H9 (cell line): ENCODE results near the gene DLG1. TPM values are rescaled to one million over a fixed set of nuclear protein-coding genes. Genes with fewer than 3 reads are reported as not detected.

Experiments
- DNase-seq: peaks from one replicate; pipeline ENCODE4 v3.0.0-alpha.2; 2017
- H2AFZ ChIP-seq: one replicate; pipeline ENCODE4 v1.6.1; 2013; ENCODE audit warnings: mild to moderate bottlenecking, low read length, control low read depth, moderate library complexity
- H2AK5ac ChIP-seq: 2 replicates; pipeline ENCODE4 v1.6.1; 2013; ENCODE audit warnings: low read length, control low read depth, mixed read lengths; ENCODE audit not compliant: insufficient read length
- H2BK120ac ChIP-seq: one replicate; pipeline ENCODE4 v1.6.1; 2013; ENCODE audit warnings: low read depth, mild to moderate bottlenecking, low read length, control low read depth, inconsistent platforms; ENCODE audit not compliant: poor library complexity, severe bottlenecking
- H2BK12ac ChIP-seq: 2 replicates; pipeline ENCODE4 v1.6.1; 2013; ENCODE audit warnings: low read length, control low read depth, mixed read lengths, low read depth; ENCODE audit not compliant: insufficient read length
- H2BK15ac ChIP-seq: 2 replicates; pipeline ENCODE4 v1.6.1; 2013; ENCODE audit warnings: low read depth, low read length, control low read depth
- H2BK20ac ChIP-seq: one replicate; pipeline ENCODE4 v1.6.1; 2013; ENCODE audit warnings: low read depth, mild to moderate bottlenecking, low read length, control low read depth, inconsistent platforms; ENCODE audit not compliant: poor library complexity, severe bottlenecking
- H2BK5ac ChIP-seq: 2 replicates; pipeline ENCODE4 v1.6.1; 2013; ENCODE audit warnings: low read length, control low read depth, mixed read lengths; ENCODE audit not compliant: insufficient read length
- H3K14ac ChIP-seq: 2 replicates; pipeline ENCODE4 v1.6.1; 2013; ENCODE audit warnings: low read length, control low read depth; ENCODE audit not compliant: insufficient read depth
- H3K18ac ChIP-seq: 2 replicates; pipeline ENCODE4 v1.6.1; 2013; ENCODE audit warnings: low read depth, mild to moderate bottlenecking, mixed read lengths, low read length, control low read depth; ENCODE audit not compliant: insufficient read length
- H3K23ac ChIP-seq: 2 replicates; pipeline ENCODE4 v1.6.1; 2013; ENCODE audit warnings: low read length, control low read depth, mixed read lengths, low read depth; ENCODE audit not compliant: insufficient read length
- H3K23me2 ChIP-seq: 2 replicates; pipeline ENCODE4 v1.6.1; 2013; ENCODE audit warnings: low read depth, mild to moderate bottlenecking, mixed read lengths, low read length, control low read depth; ENCODE audit not compliant: insufficient read length, poor library complexity, severe bottlenecking
- H3K27ac ChIP-seq: 2 replicates; pipeline ENCODE4 v1.5.1; 2013; ENCODE audit warnings: low read length, control low read depth, mixed read lengths, low read depth; ENCODE audit not compliant: insufficient read length
- H3K27me3 ChIP-seq: 2 replicates; pipeline ENCODE4 v1.6.1; 2013; ENCODE audit warnings: low read length, control low read depth, inconsistent platforms; ENCODE audit not compliant: insufficient read depth
- H3K4ac ChIP-seq: 2 replicates; pipeline ENCODE4 v1.6.1; 2013; ENCODE audit warnings: low read depth, mild to moderate bottlenecking, control low read depth, inconsistent platforms, low read length, moderate library complexity
- H3K4me1 ChIP-seq: 2 replicates; pipeline ENCODE4 v1.6.1; 2013; ENCODE audit warnings: low read length, control low read depth, inconsistent platforms; ENCODE audit not compliant: insufficient read depth
- H3K4me2 ChIP-seq: 2 replicates; pipeline ENCODE4 v1.6.1; 2013; ENCODE audit warnings: low read length, control low read depth, mixed read lengths; ENCODE audit not compliant: insufficient read length, insufficient read depth
- H3K56ac ChIP-seq: 2 replicates; pipeline ENCODE4 v1.6.1; 2013; ENCODE audit warnings: low read depth, mild to moderate bottlenecking, mixed read lengths, low read length, control low read depth; ENCODE audit not compliant: insufficient read length
- H3K79me1 ChIP-seq: 2 replicates; pipeline ENCODE4 v1.6.1; 2013; ENCODE audit warnings: low read depth, mild to moderate bottlenecking, moderate library complexity, low read length, control low read depth, inconsistent platforms; ENCODE audit not compliant: insufficient read depth, poor library complexity, severe bottlenecking
- H3K79me2 ChIP-seq: 2 replicates; pipeline ENCODE4 v1.6.1; 2013; ENCODE audit warnings: low read length, control low read depth, inconsistent platforms; ENCODE audit not compliant: insufficient read depth
- H3K9ac ChIP-seq: 2 replicates; pipeline ENCODE4 v1.6.1; 2013; ENCODE audit warnings: low read length, control low read depth, mixed read lengths; ENCODE audit not compliant: insufficient read length; ENCODE audit errors: extremely low read depth
- H3K9me3 ChIP-seq: one replicate; pipeline ENCODE4 v1.6.1; 2013; ENCODE audit warnings: low read depth, low read length, inconsistent platforms; ENCODE audit not compliant: control insufficient read depth
- H3T11ph ChIP-seq: one replicate; pipeline ENCODE4 v1.6.1; 2013; ENCODE audit warnings: mild to moderate bottlenecking, low read length, control low read depth, inconsistent platforms
- H4K20me1 ChIP-seq: one replicate; pipeline ENCODE4 v1.6.1; 2013; ENCODE audit not compliant: control insufficient read depth, insufficient read length, insufficient read depth
- H4K5ac ChIP-seq: 2 replicates; pipeline ENCODE4 v1.6.1; 2013; ENCODE audit warnings: low read depth, mild to moderate bottlenecking, mixed read lengths, low read length, control low read depth; ENCODE audit not compliant: insufficient read length
- H4K8ac ChIP-seq: replicated peaks from 2 replicates; pipeline ENCODE4 v1.6.1; 2013; ENCODE audit warnings: low read length, control low read depth, mixed read lengths, low read depth; ENCODE audit not compliant: insufficient read length
- H4K91ac ChIP-seq: 2 replicates; pipeline ENCODE4 v1.6.1; 2013; ENCODE audit warnings: low read depth, mild to moderate bottlenecking, moderate library complexity, mixed read lengths, low read length, control low read depth; ENCODE audit not compliant: insufficient read length
- H3K27ac Mint-ChIP-seq, 3 experiments: 2 replicates in 2 of 3; 3 replicates in 1 of 3; pipeline ENCODE4 v1.8.0; 2020 to 2021; ENCODE audit warnings: mixed read lengths in 3 of 3, mild to moderate bottlenecking in 1 of 3, moderate library complexity in 1 of 3
- H3K27me3 Mint-ChIP-seq: 2 replicates; pipeline ENCODE4 v1.8.0; 2021; ENCODE audit warnings: low read depth, mild to moderate bottlenecking, moderate library complexity, mixed read lengths
- H3K36me3 Mint-ChIP-seq, 3 experiments: 2 replicates in 2 of 3; 3 replicates in 1 of 3; pipeline ENCODE4 v1.8.0; 2020 to 2021; ENCODE audit warnings: low read depth in 3 of 3, mixed read lengths in 3 of 3; ENCODE audit not compliant: insufficient read depth in 1 of 3
- H3K4me1 Mint-ChIP-seq, 2 experiments: 2 replicates each; pipeline ENCODE4 v1.8.0; 2020; ENCODE audit warnings: mixed read lengths in 2 of 2
- H3K4me3 Mint-ChIP-seq, 2 experiments: 2 replicates in 1 of 2; 3 replicates in 1 of 2; pipeline ENCODE4 v1.8.0; 2020 to 2021; ENCODE audit warnings: mild to moderate bottlenecking in 2 of 2, mixed read lengths in 2 of 2, moderate library complexity in 1 of 2
- H3K9me3 Mint-ChIP-seq, 2 experiments: 2 replicates in 1 of 2; 3 replicates in 1 of 2; pipeline ENCODE4 v1.8.0; 2020; ENCODE audit warnings: mild to moderate bottlenecking in 2 of 2, mixed read lengths in 2 of 2, moderate library complexity in 1 of 2
- WGBS: extraction: QIAGEN DNeasy Blood & Tissue Kit; methylation state at CpG from one replicate; pipeline ENCODE4 v1.1.7; 2013; ENCODE audit warnings: missing lambda C conversion rate, low lambda C conversion rate, mixed read lengths; ENCODE audit not compliant: insufficient read length; ENCODE audit errors: extremely low coverage; 5-methylcytosine and 5-hydroxymethylcytosine counted together
- total RNA-seq: library from RNA; stranded (reverse); gene quantifications from 2 replicates; pipeline ENCODE4 v1.2.1, GENCODE V29; 2021
- TF ChIP-seq, protein P1 (sequence below): fragments of 200-600 bp; sonication (generic); conservative IDR thresholded peaks from 3 replicates; pipeline ENCODE4 v1.8.0; 2021; ENCODE audit warnings: antibody characterized with exemption, mild to moderate bottlenecking

The DLG1 gene
- total RNA-seq, 1 experiment from 2014 or later = 84.1 TPM

DNA sequence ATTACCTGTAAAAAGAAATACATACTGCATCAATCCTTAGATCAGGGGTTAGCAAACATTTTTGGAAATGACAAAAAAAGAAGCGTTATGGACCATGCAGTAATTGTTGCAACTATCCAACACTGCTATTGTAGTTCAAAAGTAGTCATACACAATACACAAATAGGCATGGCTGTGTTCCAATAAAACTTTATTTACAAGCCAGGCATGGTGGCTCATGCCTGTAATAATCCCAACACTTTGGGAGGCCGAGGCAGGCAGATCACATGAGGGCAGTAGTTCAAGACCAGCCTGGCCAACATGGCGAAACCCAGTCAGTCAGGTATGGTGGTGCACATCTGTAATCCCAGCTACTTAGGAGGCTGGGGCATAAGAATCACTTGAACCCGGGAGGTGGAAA lies 124.8 kb downstream of the DLG1 start:
- no peak overlapping the region for H4K5ac ChIP-seq
- H2BK15ac ChIP-seq = no peak overlapping the region
- no peak for DNase-seq
- no peak overlapping the region for H2AK5ac ChIP-seq
- no peak overlapping the region for H3K4me3 Mint-ChIP-seq
- no peak overlapping the region for H3K23ac ChIP-seq
- no peak overlapping the region for H2BK12ac ChIP-seq
- no peaks in the 10 kb centered on the region for H3K79me2 ChIP-seq
- H3T11ph ChIP-seq = no peak overlapping the region
- no peaks in the 10 kb centered on the region for H3K23me2 ChIP-seq
- H2BK120ac ChIP-seq = no peak overlapping the region
- H3K18ac ChIP-seq = no peak overlapping the region
- H3K79me1 ChIP-seq = no peaks in the 10 kb centered on the region
- H3K4me1 Mint-ChIP-seq = peaks cover 18 to 23% of the 10 kb centered on the region in 2 experiments
- H3K4me1 ChIP-seq = no peaks in the 10 kb centered on the region; the same call in 1 of the 2 replicates
- H2BK5ac ChIP-seq = no peak overlapping the region
- H4K8ac ChIP-seq = no peak overlapping the region
- no peak overlapping the region for H3K4me2 ChIP-seq
- no CpG with 5 or more reads among the region's 4 CpGs for WGBS
- H4K20me1 ChIP-seq = no peaks in the 10 kb centered on the region
- H3K56ac ChIP-seq = no peak overlapping the region
- no peak overlapping the region for H4K91ac ChIP-seq
- no peak overlapping the region for H2BK20ac ChIP-seq
- H3K36me3 Mint-ChIP-seq = no peaks in the 10 kb centered on the region; a peak in 1 of 7 replicates
- no peak overlapping the region for H3K9ac ChIP-seq
- H3K9me3 Mint-ChIP-seq = no peaks in the 10 kb centered on the region
- H3K27me3 ChIP-seq = no peaks in the 10 kb centered on the region
- H3K27ac ChIP-seq = no peak overlapping the region
- H3K9me3 ChIP-seq = no peaks in the 10 kb centered on the region
- H3K4ac ChIP-seq = no peak overlapping the region
- no peaks in the 10 kb centered on the region for H3K27me3 Mint-ChIP-seq
- no peak overlapping the region for H3K14ac ChIP-seq
- H2AFZ ChIP-seq = no peak overlapping the region
- TF ChIP-seq, protein P1, sequence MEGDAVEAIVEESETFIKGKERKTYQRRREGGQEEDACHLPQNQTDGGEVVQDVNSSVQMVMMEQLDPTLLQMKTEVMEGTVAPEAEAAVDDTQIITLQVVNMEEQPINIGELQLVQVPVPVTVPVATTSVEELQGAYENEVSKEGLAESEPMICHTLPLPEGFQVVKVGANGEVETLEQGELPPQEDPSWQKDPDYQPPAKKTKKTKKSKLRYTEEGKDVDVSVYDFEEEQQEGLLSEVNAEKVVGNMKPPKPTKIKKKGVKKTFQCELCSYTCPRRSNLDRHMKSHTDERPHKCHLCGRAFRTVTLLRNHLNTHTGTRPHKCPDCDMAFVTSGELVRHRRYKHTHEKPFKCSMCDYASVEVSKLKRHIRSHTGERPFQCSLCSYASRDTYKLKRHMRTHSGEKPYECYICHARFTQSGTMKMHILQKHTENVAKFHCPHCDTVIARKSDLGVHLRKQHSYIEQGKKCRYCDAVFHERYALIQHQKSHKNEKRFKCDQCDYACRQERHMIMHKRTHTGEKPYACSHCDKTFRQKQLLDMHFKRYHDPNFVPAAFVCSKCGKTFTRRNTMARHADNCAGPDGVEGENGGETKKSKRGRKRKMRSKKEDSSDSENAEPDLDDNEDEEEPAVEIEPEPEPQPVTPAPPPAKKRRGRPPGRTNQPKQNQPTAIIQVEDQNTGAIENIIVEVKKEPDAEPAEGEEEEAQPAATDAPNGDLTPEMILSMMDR = no peak
- H3K27ac Mint-ChIP-seq = no peak overlapping the region; a peak in 1 of 7 replicates
